ENCODE data around the gene GALNT9.
"Not testable (repeated sequence)": the region's sequence is repeated elsewhere in the genome, so short reads cannot be mapped to it uniquely, and the experiment has no call there.

The GALNT9 gene

GRCh38 chr12:132264086-132265010, 65.0 kb downstream of the GALNT9 start:
- DNase-seq (ENCODE audit: low read depth): no peak

DNA sequence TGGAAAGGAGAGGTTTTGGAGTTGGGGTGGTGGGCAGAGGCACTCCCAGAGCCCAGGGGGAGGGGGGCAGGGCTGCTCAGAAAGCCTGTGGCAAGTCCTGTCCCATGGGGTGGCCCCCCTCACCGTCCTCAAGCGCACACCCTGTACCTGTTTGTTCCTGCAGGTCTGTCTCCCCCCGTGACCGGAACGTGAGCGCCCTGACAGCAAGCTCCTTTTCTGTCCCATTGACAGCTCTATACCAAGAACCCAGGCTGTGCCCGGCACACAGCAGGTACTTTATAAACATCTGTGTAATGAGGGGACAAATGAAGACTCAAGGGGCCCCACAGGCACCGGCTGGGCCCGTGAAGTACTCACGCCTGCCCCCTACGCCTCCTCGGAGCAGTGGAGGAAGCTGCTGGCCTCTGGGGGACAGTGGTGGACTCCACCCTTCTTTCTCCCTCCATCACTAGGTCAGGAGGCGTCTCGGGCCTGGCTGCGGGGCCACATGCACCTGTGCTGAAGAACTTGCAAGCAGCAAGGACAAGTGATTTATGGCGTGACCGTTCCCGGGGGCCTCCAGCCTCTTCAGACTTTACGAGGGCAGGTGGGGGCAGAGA, 65.8 kb downstream of the GALNT9 start:
- DNase-seq (ENCODE audit: low read depth): no peak

GRCh38 chr12:132263061-132263360, 66.4 kb downstream of the GALNT9 start:
- no peak for DNase-seq (ENCODE audit: low read depth)

DNA sequence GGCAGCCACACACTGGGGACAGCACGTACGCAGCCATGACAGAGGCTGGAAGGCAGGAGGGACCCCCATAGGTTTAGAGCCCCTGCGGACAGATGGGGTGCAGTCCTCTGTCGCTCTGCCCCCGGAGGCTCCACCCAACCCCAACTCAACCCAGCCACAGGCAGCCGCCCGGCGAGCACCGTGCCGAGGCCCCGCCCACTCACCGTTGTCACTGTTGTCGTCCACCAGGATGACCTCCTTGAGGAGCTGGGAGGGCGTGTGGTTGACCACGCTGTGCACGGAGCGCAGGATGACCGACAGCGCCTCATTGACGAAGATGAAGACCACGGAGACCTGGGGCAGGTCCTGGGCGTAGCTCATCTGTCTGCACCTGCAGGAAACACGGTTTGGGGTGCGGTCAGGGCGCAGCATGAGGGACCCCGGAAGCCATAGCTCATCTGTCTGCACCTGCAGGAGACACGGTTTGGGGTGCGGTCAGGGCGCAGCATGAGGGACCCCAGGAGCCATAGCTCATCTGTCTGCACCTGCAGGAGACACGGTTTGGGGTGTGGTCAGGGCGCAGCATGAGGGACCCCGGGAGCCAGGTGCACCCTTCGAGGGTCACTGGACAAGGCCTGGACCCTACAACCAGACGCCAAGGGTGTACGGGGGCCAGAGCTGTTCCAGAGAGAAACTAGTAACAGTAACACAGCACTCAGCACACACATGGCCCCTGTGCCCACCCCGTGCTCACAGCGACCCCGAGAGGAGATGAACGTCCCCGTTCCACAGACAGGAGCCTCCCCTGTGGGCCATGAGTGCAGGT, 66.9 kb downstream of the GALNT9 start:
- no peak for DNase-seq (ENCODE audit: low read depth)

DNA sequence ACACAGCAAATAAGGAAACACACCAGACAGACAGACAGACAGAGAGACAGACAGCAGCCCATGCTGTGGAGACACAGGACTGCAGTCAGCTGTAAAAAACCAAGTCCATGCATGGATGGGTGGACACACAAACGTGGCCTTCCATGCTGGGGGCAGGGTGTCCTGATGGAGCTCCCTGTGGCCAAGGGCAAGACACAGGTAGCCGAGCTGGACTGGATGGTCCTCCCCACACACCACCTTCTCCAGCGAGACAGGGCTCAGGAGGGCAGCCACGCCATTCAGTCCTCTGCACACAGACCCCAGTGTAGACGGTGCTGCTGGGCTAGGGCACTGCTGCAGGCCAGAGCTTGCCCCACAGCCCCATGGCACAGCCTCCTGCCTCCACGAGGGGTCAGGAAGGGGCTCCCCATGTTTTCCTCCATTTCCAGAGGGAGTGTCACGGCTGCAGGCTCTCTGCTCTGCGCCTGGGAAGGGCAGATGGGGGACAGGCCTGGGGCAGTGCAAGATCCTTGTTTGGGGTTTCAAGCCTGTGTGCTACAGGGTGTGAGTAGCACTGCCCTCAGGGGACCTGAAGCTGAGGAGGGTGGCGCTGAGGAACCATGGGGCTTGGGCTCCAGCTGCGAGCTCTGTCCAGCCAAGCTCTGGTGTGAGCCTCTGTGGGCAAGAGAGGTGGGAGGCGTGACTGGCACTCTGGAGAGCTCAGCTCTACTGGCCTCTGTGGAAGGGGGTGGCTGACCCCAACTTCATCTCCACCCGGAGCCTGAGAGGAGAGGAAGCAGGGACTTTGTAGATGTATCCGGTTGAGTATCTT, 67.9 kb downstream of the GALNT9 start:
- no peak for DNase-seq (ENCODE audit: low read depth)

DNA sequence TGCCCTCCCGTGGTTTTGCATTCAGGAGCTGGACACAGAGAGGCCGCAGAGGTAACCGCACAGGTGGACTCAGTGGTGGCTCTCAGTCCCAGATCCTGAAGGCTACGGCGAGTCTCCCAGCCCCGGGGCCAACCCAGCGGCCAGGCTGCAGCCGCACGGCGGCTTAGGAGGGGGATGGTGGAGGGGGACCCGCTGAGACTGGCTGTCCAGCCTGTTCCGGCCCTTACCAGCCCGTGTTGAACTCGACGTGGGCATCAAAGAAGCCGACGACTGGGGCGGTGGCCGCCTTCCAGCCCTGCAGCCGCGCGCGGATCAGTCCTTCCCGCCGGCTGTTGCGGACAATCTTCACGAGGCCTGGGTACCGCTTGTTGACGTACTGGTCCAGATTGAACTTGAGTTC, 68.7 kb downstream of the GALNT9 start:
- no peak for DNase-seq (ENCODE audit: low read depth)

DNA sequence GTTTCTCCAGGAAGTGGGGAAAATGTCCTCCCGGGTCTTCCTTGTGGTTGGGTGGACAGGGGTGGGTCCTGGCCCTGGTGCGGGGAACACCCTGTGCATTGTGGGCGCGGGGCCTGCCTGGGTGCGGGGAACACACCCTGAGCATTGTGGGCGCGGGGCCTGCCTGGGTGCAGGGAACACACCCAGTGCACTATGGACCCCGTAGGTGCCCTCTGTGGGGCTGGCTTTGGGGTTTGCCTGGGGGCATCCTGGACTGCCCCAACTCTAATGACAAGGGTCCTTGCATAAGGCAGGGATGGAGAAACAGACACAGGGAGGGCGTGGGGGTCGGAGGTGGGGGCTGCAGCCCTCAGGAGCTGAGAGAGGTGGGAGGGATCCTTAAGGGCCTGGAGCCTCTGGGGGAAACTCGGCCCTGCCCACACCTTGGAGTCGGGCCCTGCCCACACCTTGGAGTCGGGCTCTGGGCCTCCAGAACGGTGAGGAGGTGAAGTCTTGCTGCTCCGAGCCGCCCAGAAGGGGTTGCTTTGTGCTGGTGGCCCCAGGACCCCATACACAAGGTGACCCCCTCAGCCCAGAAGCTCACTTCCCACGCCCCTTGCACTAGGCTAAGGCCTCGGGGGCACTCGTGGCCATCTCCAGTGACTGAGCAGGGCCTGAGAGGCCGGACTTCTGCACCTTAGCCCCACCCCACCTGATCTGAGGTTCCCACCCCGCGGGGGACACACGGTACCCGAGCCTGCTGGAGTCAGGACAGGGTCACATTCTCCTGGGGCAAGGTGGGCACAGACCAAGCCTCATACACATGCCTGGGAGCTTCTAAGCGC, 69.3 kb downstream of the GALNT9 start:
- no peak for DNase-seq (ENCODE audit: low read depth)

GRCh38 chr12:132259364-132259871, 70.0 kb downstream of the GALNT9 start:
- no peak for DNase-seq (ENCODE audit: low read depth)

DNA sequence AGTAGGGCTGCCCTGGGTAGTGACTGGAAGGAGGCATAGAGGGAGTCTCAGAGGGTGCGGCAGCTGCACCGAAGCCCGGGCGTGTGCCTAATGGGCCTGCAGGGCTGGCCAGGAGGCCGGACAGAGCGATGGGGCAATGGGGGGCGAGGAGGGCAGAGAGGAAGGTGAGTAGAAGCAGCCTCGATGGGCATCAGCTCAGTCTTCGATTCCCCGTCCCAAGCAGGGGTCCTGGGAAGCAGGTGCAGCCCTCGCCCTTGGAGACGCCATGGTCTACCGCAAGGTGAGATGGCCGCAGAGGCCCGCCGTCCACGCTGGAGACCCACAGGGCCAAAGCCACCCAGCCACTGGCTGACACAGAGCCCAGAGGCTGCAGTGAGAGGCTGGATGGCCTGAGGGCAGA, 70.8 kb downstream of the GALNT9 start:
- no peak for DNase-seq (ENCODE audit: low read depth)

- DNase-seq (ENCODE audit: low read depth): no peak
Observed at GRCh38 chr12:132257955-132258490, 71.4 kb downstream of the GALNT9 start.

- no peak for DNase-seq (ENCODE audit: low read depth)
Observed at GRCh38 chr12:132257206-132257954, 72.0 kb downstream of the GALNT9 start.

GRCh38 chr12:132256646-132257045, 72.7 kb downstream of the GALNT9 start:
- DNase-seq (ENCODE audit: low read depth): no peak

DNA sequence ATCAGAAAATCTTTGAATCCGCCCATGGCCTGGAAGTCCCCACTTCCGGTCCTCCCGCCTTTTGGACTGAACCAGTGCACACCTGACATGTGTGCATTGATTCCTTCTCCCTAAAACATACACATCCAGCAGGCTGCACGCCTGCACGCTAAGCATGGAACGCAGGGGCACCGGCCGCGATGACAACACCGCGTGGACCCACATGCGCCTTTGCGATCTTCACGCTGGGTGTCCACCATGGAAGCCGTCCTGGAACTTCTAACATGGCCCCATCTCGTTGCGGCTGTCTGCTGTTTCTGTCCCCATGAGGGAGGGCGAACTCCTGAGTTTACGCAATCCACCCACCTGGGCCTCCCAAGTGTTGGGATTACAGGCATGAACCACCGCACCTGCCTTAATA, 73.7 kb downstream of the GALNT9 start:
- no peak for DNase-seq (ENCODE audit: low read depth)

DNA sequence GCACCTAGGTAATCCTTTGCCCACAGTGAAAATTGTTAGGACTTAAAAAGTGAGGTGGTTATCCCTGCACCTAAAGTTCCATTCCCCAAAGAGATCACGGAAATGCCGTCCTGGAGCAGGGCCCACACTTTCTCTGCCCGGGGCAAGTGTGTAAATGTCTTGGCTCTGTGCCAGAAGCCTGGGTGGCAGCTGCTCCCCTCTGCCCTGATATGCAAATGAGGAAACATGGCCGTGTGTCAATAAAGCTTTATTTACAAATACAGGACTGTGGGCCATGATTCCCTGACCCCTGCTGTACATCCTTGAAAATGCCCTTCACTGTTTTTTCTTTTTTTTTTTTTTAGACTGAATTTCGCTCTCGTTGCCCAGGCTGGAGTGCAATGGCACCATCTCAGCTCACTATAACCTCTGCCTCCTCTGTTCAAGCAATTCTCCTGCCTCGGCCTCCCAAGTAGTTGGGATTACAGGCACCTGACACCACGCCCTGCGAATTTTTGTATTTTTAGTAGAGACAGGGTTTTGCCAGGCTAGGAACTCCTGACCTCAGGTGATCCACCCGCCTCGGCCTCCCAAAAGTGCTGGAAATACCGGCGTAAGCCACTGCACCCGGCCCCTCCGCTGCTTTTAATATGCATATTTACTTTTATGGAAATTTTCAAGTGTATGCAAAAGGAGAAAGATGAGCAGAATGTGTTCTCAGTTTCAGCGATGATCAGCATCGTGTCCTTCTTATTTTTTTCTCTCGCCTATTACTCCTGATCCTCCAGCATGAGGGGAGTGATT, 75.5 kb downstream of the GALNT9 start:
- DNase-seq (ENCODE audit: low read depth): no peak

GRCh38 chr12:132252981-132253380, 76.4 kb downstream of the GALNT9 start:
- DNase-seq (ENCODE audit: low read depth): not testable (repeated sequence)

DNA sequence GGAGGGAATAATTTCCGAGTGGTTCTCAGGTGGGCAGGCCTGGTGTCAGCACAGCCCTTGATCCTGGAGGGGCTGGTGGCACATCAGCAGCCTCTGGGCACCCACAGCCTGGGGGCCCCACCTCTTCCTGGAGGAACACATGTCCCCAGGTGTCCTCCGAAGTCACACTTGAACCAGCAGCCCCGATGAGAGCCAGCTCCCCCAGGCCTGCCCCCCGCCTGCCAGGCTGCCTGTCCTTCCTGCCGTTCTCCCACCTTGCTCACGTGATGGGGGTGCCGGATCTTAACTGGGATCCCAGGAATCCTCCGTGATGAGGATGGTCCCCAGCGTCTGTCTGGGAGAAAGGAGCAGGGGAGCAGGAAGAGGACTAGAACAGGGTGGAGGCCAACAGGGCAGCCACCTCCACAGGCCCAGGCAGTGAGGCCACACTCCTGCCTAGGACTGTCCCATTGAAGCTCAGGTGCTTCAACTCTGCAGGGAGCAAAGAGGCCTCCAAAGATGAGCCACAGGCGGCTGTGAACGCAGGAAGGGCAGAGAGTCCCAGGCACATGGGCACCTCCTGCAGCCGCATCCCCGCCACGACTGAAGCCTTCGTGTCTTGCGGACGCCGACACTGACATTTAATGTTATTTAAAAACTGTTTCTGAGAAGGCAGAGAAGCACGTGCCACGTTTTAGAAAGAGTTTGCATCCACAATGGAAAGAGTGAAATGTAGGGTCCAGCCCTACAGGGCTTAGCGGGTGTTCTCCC, 77.5 kb downstream of the GALNT9 start:
- no peak for DNase-seq (ENCODE audit: low read depth)

DNA sequence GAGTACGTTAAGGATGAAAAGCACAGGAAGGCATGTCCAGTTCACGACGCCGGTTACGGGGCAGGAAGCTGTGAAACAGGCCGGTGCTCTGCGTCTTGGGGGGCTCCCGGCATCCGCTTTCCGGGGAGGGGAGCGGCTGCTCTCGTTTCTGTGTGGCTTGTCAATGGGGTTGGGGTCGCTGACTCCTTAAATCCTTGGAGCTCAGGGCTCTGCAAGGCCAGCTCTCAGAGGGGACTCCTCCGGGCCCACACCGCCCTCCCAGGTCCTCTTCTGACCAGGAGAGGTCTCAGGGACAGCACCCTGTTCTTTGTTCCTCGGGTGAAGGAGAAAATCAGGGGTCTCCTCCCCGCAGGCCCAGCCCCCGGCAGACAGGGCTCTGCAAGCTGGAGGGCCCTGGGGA, 78.1 kb downstream of the GALNT9 start:
- DNase-seq (ENCODE audit: low read depth): no peak

DNA sequence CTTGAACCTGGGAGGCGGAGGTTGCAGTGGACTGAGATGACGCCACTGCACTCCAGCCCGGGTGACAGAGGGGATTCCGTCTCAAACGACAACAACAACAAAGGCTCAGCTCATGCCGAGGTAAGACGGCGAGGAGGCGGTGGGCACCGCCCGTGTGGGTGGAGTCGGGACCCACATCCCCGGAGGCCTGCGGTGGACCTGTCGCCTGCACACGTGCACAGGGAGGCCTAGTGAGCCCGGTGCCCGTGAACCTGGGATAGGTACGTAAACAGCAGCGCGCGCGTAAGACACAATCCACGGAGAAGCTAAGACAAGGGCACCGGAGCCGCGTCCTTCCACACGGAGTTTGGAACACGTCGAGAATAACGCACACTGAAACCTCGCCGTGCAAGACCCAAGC, 78.7 kb downstream of the GALNT9 start:
- no peak for DNase-seq (ENCODE audit: low read depth)

Data from stimulated activated CD4-positive, alpha-beta T cell treated with anti-CD3 and anti-CD28 coated beads, Interleukin-2, amount 100 ng/mL, for 4 hours (primary cell).